GM23248 (cell line): ENCODE data around the gene ATAD1.

Source experiments
- EZH2 ChIP-seq: fragments of 200-600 bp; sonication (generic); IDR thresholded peaks from 2 replicates; pipeline ENCODE4 v1.6.1; 2018; ENCODE audit warnings: antibody characterized with exemption, mild to moderate bottlenecking; ENCODE audit not compliant: insufficient read depth, poor library complexity, severe bottlenecking
- EZH2phosphoT487 ChIP-seq: fragments of 200-600 bp; sonication (generic); IDR thresholded peaks from 2 replicates; pipeline ENCODE4 v1.6.1; 2018; ENCODE audit warnings: antibody characterized with exemption, moderate library complexity, mild to moderate bottlenecking, low read depth; ENCODE audit not compliant: insufficient read depth

DNA sequence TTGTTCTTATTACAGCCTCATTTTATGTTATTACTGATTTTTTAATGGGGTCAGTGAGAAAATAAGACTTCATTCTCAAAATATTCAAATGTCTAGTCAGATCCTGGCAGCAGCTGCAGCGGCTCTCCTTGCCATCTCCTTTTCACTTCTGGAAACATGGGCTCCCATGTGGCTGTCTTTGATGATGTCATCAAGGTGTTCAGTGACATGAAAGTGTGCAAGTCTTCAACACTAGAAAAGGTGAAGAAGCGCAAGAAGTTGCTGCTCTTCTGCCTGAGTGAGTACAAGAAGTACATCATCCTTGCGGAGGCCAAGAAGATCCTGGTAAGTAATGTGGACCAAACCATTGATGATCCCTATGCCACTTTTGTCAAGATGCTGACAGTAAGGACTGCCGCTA, 25.7 kb upstream of the ATAD1 start:
- TF ChIP-seq EZH2 (no peak), EZH2phosphoT487 (no peak)
